Measurements from ENCODE around the gene AGBL2.
A peak's percentile ranks its signal among the peaks of the same experiment; 100 is the strongest.
"Not testable (repeated sequence)": the region's sequence is repeated elsewhere in the genome, so short reads cannot be mapped to it uniquely, and the experiment has no call there.

AGBL2 gene, protein sequence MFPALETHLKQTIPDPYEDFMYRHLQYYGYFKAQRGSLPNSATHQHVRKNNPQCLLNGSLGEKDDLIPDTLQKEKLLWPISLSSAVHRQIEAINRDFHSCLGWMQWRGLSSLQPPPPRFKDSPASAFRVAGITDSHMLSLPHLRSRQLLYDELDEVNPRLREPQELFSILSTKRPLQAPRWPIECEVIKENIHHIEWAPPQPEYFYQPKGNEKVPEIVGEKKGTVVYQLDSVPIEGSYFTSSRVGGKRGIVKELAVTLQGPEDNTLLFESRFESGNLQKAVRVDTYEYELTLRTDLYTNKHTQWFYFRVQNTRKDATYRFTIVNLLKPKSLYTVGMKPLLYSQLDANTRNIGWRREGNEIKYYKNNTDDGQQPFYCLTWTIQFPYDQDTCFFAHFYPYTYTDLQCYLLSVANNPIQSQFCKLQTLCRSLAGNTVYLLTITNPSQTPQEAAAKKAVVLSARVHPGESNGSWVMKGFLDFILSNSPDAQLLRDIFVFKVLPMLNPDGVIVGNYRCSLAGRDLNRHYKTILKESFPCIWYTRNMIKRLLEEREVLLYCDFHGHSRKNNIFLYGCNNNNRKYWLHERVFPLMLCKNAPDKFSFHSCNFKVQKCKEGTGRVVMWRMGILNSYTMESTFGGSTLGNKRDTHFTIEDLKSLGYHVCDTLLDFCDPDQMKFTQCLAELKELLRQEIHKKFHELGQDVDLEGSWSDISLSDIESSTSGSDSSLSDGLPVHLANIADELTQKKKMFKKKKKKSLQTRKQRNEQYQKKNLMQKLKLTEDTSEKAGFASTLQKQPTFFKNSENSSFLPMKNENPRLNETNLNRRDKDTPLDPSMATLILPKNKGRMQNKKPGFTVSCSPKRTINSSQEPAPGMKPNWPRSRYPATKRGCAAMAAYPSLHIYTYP

DNA sequence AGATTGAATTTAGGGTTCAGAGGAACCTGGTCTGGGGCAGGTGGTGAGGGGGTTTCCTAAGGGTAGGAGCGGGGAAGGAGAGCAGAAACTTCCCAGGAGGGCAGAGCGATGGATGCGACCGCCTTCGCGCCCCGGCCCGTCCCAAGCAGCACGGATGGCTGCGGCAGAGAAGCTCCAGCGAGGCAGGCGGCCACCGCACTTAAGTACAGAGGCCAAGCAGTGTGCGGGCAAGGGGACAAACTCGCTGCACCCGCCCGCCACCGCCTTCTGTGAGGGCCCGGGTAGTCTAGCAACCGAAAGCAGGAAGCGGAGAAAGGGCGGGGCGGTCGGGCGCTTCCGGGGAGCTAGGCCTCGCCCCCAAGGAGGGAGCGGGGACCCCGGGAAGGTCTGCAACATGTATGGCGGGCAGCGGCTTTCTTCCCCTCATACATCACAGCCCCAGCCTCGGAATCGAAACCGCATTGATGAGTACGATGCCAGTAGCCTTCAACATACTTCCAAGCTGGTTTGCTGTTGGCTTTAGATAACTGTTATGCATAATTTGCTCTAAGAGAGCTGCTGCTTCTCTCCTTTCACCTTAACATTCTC is at the start of gene AGBL2:
Gene AGBL2 (minus strand): TSS at position 288 of the 588 bp plus-strand sequence. CDS start 719 bp downstream, outside the sequence.
- FAIRE-seq (no peak), DNase-seq (ENCODE audit: insufficient read length, low spot score) (peak; percentile 82)

DNA sequence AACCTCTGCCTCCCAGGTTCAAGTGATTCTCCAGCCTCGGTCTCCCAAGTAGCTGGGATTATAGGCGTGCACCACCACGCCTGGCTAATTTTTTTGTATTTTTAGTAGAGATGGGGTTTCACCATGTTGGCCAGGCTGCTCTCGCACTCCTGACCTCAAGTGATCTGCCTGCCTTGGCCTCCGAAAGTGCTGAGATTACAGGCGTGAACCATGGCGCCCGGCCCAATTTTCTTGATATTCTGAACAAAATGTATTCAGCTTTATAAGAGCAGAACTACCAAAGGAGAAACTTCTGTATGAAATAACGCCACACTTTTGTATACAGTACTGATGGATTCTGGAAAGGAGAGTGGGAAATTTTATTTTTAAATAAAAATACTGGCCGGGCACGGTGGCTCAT is 44.1 kb upstream of the AGBL2 start:
- not testable (repeated sequence) for FAIRE-seq; DNase-seq (ENCODE audit: insufficient read length, low spot score)

DNA sequence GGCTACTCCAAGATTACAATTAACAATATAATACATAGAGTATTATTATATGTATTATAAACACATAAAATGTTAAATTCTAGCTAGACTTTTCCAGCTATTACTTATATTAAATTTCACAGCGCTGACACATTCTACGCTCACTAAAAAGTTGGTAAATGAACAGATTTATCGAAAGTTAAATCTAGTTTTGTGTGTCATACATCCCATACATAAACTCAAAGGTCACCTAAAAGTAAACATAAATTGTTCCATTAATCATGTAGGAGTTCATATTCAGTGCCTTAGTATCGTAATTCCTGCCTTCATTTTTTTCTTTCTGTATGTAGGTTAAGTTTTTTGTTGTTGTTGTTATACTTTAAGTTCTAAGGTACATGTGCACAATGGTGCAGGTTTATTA is 41.0 kb upstream of the AGBL2 start:
- FAIRE-seq (no peak), DNase-seq (ENCODE audit: insufficient read length, low spot score) (no peak)

DNA sequence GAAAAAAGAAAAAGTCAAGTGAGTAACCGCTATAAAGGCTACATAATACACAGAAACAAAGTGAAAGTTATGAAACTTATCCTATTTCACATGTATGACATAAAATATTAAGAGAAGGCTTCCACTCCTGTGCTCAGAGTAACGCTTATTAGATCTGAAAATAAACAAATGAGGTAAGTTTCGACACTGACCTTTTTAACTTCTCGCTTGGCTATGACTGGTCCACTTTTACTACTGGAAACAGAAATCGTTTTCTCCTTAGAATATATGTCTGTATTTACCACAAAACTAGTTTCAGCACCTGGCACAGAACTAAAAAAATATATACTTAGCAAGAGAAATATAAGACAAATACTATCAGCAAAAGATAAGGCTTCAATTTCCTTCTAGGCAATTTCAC is 35.6 kb upstream of the AGBL2 start:
- FAIRE-seq (no peak), DNase-seq (ENCODE audit: insufficient read length, low spot score) (no peak)

DNA sequence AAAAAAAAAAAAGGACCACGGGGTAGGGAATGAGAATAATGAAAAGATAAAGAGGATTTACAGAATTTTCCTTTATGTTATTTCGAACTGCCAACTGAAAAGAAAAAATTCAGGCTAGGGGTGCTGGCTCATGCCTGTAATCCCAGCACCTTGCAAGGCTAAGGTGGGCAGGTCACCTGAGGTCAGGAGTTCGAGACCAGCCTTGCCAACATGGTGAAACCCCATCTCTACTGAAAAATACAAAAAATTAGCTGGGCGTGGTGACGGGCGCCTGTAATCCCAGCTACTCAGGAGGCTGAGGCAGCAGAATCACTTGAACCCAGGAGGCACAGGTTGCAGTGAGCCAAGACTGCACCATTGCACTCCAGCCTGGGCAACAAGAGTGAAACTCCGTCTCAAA is 27.3 kb upstream of the AGBL2 start:
- not testable (repeated sequence) for FAIRE-seq

DNA sequence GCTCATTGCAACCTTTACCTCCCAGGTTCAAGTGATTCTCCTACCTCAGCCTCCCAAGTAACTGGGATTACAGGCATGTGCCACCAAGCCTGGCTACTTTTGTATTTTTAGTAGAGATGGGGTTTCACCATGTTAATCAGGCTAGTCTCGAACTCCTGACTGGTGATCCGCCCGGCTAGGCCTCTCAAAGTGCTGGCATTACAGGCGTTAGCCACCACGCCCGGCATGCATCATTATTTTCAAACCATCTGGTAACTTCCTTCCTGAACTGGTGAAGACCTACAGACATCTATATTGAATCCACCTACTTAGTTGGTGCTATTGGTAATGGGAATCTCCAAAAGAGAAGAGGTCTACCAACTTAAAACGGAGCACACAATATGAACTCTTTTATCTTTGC is 22.6 kb upstream of the AGBL2 start:
- not testable (repeated sequence) for FAIRE-seq; DNase-seq (ENCODE audit: insufficient read length, low spot score)

More for the DNA sequence above, 27.3 kb upstream of the AGBL2 start:
- DNase-seq (ENCODE audit: insufficient read length, low spot score) = not testable (repeated sequence)

DNA sequence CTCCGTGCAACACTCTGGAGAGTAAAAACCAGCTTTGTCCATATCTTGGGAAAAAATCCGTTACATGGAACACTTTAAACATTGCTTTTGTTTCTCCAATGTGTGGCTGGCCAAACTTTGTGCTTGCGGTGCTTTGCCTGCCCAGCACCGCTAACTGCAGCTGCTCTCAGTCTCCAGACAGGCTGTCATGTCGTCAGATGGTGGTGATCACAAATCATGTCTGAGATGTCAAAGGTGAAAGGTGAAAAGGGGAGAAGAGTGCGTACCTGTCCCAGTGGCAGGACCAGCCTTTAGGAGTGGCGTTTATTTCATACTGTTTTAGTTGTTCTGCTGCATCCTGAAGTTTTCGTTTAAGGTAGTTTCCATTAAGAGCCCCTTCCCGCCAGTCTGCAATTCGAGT is 17.1 kb upstream of the AGBL2 start:
- DNase-seq (ENCODE audit: insufficient read length, low spot score) = no peak
- FAIRE-seq = no peak

DNA sequence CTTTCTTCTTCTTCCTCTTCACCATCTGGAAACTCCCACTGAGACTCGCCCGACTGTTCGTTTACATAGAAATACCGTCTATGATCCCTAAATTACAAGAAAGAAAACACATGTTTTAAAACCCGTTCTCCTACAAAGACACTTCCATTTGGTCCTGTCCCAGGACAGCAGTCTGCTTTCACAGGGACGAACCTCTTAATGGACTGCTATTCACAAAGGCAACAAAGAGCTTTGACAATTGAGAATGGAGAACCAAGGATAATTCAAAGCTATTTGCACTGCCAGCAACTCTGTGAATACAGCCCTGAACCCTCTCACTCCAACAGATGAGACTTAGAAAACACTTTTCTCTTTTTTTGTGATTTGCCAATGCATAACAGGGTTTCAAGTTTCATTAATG is 16.3 kb upstream of the AGBL2 start:
- DNase-seq (ENCODE audit: insufficient read length, low spot score) = no peak
- FAIRE-seq = no peak

DNA sequence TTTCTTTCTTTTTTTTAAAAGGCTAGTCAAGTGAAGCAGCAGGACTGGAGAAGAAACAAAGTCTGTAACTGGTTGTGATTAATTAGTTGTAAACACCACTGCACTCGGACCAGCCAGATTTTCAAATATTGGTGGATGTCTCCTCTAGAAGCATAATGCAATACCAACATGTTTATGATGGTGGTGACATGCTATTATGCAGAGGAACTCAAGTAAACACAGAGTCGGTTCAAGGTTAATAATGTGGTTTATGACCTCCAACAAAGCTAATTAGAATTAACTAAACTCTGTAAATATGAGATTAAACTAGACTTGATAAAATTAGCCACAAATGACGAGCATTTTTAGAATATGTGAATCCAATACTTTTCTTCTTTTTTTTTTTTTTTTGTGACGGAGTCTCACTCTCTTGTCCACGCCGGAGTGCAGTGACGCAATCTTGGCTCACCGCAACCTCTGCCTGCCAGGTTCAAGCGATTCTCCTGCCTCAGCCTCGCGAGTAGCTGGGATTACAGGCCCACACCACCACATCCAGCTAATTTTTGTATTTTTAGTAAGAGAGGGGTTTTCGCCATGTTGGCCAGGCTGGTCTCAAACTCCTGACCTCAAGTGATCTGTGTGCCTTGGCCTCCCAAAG is 11.8 kb upstream of the AGBL2 start:
- no peak for FAIRE-seq
- no peak for DNase-seq (ENCODE audit: insufficient read length, low spot score)

DNA sequence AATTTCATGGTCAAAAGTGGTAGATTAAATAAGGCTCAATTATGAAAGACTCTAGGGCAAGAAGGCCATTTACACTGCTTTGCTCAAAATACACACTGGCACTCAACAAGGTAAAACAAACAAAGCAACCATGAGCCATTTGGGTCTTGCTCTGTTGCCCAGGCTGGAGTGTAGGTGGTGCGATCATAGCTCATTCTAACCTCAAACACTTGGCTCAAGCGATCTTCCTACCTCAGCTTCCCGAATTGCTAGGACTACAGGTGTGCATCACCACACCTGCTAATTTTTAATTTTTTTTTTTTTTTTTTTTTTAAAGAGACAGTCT is 10.9 kb upstream of the AGBL2 start:
- no peak for FAIRE-seq

DNA sequence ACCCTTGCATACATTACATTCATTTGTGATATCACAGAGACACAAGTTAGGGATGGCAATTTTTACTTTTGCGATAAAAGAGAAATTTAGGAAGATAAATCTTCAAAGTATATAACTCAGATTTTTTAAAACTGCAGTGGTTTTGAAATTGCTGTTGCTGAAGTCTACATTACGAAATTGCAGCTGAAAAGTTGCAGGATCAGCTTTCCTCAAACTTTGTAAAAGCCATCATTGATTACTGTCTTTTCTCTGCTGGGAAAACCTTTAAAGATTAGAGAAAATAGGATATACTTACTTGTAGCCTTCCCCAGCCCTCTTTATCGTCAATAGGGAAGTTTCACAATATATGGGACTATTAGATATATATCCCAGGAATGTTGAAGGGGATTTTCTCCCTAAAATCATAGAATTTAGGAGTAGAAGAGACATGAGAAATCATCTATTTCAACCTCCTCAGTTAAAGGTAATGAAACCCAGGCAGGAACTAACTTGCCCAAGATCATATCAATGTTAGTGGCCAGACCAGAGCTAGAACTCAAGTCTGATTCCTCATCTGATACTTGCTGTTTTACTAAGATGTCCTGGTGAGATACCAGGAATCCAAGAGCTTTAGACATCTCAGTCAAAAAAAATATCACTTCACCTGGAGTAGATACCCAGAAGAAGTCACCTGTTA is 10.4 kb upstream of the AGBL2 start:
- no peak for FAIRE-seq
- DNase-seq (ENCODE audit: insufficient read length, low spot score) = no peak

More for the DNA sequence above, 10.9 kb upstream of the AGBL2 start:
- no peak for DNase-seq (ENCODE audit: insufficient read length, low spot score)

DNA sequence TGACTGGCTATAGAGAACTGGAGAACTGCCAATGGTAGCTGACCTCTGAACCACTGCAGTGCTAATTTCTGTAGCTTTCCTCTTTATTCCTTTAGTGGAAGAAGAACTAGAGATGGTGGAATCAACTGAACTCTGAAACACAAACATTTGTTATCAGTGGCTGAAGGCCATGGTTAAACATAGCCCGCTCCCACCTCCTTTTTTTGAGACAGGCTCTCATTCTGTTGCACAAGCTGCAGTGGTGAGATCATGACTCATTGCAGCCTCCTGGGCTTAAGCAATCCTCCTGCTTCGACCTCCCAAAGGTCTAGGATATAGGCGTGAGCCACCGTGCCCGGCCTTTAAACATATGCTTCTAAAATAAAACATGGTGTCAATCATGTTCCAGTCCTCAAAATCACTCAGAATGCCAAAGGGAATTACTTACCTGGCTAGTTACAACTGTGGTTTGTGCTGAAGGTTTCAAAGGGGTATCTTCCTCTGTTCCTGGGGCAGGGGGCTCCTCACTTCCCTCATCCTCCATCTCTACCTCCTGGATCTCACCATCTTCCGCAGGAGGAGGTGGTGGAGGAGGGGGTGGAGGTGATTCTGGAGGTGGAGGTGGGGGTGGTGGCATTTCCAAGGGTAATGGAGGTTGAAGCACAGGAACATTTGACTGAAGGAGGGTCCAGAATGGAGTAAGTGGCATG is 9.0 kb upstream of the AGBL2 start:
- DNase-seq (ENCODE audit: insufficient read length, low spot score) = no peak
- no peak for FAIRE-seq

DNA sequence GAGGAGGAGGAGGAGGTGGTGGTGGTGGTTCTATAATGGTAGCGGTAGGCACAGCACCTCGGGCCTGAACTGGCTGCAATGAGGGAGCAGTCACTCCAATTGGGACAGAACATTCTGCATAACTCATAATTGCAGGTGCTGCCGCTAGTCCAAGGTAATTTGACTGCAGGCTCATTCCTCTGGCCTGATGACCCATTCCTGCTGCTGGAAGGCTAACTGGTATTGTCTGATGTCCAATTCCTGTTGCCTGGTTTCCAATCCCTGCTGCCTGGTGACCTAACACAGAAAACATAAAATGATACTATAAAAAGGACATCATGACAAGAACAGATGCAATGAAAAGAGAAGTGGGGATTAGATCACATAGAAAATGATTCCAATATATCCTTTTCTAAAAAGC is 7.9 kb upstream of the AGBL2 start:
- FAIRE-seq (no peak), DNase-seq (ENCODE audit: insufficient read length, low spot score) (no peak)

DNA sequence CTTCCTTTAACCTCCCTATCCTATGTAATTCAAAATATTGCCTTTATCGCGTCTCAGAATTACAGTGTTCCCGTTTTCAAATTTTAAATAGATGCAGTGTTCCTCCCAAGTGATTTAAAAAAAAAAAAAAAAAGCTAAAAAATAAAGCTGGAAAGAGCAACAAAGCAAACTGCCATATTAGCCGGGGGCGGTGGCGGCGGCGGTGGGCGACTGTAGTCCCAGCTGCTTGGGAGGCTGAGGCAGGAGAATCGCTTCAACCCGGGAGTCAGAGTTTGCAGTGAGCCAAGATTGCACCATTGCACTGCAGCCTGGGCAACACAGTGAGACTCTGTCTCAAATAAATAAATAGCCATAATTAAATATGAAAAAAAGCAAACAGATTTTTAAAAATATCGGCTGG is 5.5 kb upstream of the AGBL2 start:
- no peak for DNase-seq (ENCODE audit: insufficient read length, low spot score)
- no peak for FAIRE-seq

DNA sequence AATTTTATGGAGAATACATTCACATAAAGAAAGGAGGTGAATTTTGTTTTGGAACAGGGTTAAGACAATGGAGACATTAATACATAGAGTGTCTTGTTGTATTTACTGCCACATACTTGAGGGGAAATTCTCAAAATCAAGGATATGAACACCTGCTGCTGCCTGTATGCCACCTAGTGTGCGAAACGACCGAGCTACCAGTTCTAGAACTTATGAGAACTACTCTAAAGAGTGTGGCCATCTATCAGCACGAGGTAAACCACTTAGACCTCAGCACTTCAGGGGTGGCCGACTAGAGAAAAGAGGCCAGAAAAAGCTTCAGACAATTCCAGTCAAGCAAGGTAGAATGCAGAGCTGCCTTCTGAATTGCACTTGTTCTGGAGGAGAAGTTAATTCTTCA is 1.5 kb upstream of the AGBL2 start:
- DNase-seq (ENCODE audit: insufficient read length, low spot score) (no peak), FAIRE-seq (no peak)

DNA sequence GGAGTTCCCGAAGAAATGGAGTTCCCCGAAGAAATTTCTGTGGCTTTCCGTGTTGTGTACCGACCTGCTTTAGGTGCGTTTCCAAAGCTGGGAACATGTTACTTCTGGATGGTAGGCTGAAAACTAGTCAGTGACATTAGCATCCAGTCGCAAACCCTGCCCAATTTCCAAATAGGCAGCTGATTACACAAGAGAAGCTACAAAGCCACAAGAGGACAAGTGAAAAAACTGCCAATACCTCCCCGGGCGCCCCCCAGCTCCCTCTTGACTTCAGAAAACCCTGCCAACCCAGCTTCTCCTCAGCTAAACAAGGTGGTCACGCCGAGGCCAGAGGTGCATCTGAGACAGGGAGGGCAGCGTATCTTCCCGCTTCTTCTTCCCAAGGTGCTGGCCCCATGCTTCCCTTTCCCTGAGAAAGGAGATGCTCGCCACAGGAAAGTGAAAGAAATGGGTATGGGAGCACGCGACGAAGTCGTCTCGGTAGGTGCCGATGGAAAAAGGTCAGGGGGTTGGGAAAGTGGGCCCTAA is 551 bp downstream of the AGBL2 start:
- FAIRE-seq = no peak
- no peak for DNase-seq (ENCODE audit: insufficient read length, low spot score)

DNA sequence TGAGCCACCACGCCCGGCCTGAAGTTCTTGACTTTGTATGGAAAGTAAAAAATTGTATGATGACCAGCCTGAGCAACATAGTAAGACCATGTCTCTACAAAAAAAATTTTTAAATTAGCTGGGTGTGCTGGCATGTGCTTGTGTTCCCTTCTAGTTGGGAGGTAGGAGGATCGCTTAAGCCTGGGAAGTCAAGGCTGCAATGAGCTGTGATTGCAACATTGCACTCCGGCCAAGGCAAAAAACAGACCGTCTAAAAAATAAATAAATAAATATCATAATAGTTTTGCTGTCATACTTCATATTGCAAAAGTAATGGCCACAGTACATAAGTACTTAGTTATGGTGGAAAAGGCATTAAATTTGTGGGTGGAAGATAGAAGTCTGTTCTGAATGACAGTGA is 3.4 kb downstream of the AGBL2 start:
- DNase-seq (ENCODE audit: insufficient read length, low spot score) (no peak), FAIRE-seq (no peak)

DNA sequence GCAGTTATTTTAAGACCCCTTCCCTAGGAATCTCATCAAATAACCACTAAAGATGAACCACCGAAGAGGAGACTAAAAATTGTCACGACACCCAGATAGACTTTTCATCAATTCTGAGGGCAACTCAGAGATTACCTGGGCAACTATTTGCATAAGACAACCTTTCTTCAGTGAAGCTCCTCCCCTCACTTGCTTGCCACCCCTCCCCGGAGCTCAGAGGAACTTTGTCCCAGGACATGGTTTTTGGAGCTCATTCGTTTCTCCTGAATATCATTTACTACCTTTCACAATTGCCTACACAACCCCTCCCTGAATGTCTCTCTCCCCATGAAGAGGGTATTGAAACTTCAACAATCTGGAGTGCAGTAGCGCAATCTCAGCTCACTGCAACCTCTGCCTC is 3.9 kb downstream of the AGBL2 start:
- FAIRE-seq = no peak
- DNase-seq (ENCODE audit: insufficient read length, low spot score) = no peak

DNA sequence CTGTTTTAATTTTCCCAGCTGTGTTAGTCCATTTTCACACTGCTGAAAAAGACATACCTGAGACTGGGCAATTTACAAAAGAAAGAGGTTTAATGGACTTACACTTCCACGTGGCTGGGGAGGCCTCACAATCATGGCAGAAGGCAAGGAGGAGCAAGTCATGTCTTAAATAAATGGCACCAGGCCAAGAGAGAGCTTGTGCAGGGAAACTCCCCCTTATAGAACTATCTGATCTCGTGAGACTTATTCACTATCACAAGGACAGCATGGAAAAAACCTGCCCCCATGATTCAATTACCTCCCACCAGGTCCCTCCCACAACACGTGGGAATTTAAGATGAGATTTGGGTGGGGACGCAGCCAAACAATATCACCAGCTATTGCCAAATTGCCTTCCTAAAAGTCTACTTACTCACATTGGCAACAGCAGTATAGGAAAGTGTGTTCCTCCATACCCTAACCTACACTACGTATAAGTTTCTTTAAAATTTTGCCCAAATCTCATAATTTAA is 7.8 kb downstream of the AGBL2 start:
- FAIRE-seq; DNase-seq (ENCODE audit: insufficient read length, low spot score): not testable (repeated sequence)
